Measurements from ENCODE around the gene NBEAL2.

- no peak for TF ChIP-seq EGR1 (IDR thresholded peaks at IDR 0.05; ENCODE audit: borderline replicate concordance, low read depth, low read length)
- TF ChIP-seq CTCF (IDR thresholded peaks at IDR 0.05; ENCODE audit: control extremely low read depth in 1 of 3, insufficient read depth in 1 of 3, low read depth in 1 of 3, low read length in 3 of 3), result no peak
- TF ChIP-seq MAFK (IDR thresholded peaks at IDR 0.05; ENCODE audit: low read depth, low read length), result no peak
Measured at GRCh38 chr3:47017504-47018268, 38.2 kb downstream of the NBEAL2 start.
